Omental fat pad (tissue), 4 donors: ENCODE data around the gene RBM19. TPM values are rescaled to one million over a fixed set of nuclear protein-coding genes. Genes with fewer than 3 reads are reported as not detected.
"Not testable (repeated sequence)": the region's sequence is repeated elsewhere in the genome, so short reads cannot be mapped to it uniquely, and the experiment has no call there.

Experiments used
- ATAC-seq: fragments of 150-250 bp; one replicate; pipeline ENCODE4 v1.9.1; 2016; ENCODE audit warnings: mild to moderate bottlenecking, moderate library complexity; ENCODE audit not compliant: low FRiP score
- DNase-seq: peaks from one replicate; pipeline ENCODE4 v3.0.0-alpha.2; 2019; ENCODE audit warnings: low spot score
- total RNA-seq, 4 donors: library from RNA; depleted of rRNA; stranded (reverse); fragments of >200 nt; gene quantifications; one replicate each; pipeline ENCODE4 v1.1.0, GENCODE V29; 2016
- TF ChIP-seq, protein P1 (sequence below), 3 donors: fragments of 450-650 bp; IDR thresholded peaks; one replicate each; pipeline ENCODE4 v1.5.1; 2016 to 2017; ENCODE audit warnings: antibody characterized with exemption in 3 of 3, mild to moderate bottlenecking in 3 of 3, moderate library complexity in 2 of 3

RBM19 gene
- total RNA-seq, 4 donors from 2014 or later: 24.3 to 41.6 (median 28.7) TPM

DNA sequence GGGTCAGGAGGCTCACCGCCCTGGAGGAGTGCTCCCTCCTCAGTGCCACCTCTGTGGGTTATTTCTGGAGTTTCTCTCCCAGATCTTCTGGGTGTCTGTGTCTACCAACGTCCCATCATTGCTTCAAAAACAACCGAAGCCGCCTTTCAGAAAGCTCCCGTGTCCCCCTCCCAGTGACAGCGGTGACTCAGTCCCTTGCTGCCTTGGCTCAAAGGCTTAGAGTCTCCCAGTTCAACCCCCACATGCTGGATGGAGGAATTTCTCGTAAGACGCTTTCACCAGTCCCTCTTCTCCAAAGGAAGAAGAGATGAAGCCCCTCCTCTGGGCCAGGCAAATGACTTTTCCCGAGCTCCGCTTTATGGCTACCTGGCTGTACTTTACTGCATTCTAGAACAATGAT, 146.6 kb downstream of the RBM19 start:
- no peak for ATAC-seq
- TF ChIP-seq, protein P1, sequence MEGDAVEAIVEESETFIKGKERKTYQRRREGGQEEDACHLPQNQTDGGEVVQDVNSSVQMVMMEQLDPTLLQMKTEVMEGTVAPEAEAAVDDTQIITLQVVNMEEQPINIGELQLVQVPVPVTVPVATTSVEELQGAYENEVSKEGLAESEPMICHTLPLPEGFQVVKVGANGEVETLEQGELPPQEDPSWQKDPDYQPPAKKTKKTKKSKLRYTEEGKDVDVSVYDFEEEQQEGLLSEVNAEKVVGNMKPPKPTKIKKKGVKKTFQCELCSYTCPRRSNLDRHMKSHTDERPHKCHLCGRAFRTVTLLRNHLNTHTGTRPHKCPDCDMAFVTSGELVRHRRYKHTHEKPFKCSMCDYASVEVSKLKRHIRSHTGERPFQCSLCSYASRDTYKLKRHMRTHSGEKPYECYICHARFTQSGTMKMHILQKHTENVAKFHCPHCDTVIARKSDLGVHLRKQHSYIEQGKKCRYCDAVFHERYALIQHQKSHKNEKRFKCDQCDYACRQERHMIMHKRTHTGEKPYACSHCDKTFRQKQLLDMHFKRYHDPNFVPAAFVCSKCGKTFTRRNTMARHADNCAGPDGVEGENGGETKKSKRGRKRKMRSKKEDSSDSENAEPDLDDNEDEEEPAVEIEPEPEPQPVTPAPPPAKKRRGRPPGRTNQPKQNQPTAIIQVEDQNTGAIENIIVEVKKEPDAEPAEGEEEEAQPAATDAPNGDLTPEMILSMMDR (IDR thresholded peaks at IDR 0.05): no peak
- DNase-seq: no peak

DNA sequence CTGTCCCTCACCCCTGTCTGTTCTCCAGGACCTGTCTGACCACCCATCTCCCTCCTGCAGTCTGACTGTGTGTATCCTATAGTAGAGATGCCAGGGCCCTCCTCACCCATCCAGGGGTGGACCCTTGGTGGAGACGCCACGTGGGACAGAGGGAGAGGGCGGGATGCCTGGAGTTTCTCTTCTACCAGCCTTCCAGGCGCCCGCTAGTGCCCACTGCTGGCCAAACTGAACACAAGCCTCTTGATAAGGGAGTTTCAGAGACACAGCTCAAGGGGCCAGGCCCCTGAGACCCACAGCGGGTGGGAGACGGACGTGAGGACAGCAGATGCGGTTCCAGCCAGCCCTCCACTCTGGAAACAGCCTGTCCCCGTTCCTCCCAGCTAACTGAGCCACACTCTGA, 147.3 kb downstream of the RBM19 start:
- TF ChIP-seq, protein P1 (IDR thresholded peaks at IDR 0.05): no peak
- ATAC-seq: no peak
- DNase-seq: no peak

DNA sequence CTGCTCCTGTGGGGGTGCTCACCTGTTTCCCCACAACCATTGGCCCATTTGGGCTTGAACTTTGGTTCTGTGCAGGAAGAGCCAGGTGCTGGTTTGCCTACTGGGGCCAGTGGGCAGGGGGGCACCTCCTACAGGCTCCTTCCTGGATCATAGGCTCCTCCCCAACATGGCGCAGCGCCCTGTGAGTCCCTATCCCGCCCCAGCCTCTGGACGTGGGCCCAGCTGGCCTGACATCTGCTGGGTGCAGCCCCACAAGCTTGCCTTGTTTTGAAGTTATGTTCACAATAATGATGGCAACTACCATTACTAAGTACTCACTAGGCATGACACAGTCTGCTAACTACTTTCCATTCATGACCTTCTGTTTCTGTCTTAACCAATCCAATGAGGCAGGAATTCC, 147.8 kb downstream of the RBM19 start:
- no peak for DNase-seq
- TF ChIP-seq, protein P1 (IDR thresholded peaks at IDR 0.05): no peak
- ATAC-seq: no peak

DNA sequence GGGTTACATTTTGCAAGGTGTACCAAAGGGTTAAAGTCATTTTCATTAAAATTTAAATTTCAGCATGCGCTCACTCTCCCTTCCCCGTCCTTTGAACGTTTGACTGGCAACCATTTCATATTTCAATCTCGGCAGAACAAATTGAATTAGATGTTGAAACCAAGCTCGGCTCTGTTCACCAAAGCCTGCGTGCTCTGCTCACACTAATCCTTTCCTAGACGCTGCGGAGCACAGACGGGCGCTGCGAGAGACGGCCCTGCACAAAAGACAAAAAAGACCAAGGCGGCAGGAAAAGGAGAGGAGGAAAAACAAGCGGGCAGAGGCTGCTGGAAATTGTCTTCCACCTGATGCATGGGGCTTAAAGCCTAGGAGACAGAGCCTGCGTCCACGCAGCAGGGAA, 149.3 kb downstream of the RBM19 start:
- DNase-seq: no peak
- TF ChIP-seq, protein P1 (IDR thresholded peaks at IDR 0.05): no peak
- no peak for ATAC-seq

DNA sequence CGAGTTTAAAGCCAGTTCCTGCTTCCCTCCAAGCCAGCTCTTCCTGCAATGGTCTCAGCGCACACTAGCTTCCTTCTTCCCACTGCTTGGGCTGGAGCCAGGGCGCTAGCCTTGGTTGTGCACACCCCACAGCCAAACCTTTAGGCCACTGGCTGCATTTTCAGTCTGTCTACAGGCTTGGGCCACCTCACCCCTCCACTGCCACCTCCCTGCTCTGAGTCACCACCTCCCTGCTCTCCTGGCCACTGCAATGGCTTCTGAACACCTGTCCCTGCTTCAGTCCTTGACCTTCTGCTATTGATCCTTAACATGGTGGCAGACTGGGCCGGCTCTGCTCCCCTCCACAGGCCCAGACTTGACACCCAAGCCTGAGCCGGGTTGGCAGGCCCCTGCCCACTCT, 151.1 kb downstream of the RBM19 start:
- ATAC-seq (no peak), DNase-seq (no peak)
- TF ChIP-seq, protein P1 (IDR thresholded peaks at IDR 0.05): no peak

DNA sequence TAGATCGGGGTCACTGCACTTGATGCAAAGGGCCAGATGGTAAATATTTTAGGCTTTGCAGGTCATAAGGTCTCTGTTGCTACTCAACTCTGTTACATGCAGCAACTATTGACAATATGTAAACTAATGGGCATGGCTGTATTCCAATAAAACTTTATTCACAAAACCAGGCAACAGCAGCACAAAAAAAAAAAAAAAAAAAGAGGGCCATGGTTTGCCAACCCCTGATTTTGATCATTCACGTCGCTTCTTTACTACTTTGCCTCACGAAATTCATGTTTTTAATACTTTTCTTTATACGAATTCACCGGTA, 152.9 kb downstream of the RBM19 start:
- ATAC-seq (no peak), DNase-seq (no peak)
- TF ChIP-seq, protein P1 (IDR thresholded peaks at IDR 0.05): no peak

DNA sequence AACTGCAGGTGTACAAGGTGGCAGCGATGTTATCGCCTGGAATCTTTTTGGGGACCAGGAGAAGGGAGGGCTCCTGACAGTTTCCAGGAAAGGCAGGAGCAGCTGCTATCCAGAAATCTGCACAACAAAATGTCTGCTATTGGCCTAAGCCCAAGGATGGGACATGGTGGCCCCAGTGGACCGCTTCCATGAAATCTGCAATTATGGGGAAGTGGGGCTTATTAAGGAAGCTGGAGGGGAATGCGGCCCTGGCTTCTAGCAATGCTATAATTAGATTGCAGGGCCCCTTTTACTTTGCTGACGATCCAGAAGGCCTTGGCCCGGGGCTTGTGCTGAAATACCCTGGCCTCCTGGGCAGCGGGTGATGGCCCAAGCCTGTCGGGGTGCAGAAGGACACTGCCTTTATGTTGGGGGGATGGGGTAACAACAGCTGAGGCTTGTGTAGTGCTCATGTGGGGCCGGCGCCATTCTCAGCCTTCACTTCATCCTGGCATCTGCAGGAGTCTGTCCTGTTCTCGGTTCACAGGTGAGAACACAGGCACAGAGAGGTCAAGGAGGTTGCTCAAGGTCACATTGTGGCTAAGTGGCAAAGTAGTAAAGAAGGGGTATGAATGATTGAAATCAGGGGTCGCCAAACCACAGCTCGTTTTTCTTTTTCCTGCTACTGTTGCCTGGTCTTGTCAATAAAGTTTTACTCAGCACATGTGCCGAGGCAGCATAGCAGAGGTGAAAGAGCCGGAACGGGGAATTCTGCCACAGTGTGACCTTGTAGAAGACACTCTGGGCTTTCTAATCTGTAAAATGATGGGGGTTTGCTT, 153.5 kb downstream of the RBM19 start:
- ATAC-seq (no peak), DNase-seq (no peak)
- TF ChIP-seq, protein P1 (IDR thresholded peaks at IDR 0.05): no peak

DNA sequence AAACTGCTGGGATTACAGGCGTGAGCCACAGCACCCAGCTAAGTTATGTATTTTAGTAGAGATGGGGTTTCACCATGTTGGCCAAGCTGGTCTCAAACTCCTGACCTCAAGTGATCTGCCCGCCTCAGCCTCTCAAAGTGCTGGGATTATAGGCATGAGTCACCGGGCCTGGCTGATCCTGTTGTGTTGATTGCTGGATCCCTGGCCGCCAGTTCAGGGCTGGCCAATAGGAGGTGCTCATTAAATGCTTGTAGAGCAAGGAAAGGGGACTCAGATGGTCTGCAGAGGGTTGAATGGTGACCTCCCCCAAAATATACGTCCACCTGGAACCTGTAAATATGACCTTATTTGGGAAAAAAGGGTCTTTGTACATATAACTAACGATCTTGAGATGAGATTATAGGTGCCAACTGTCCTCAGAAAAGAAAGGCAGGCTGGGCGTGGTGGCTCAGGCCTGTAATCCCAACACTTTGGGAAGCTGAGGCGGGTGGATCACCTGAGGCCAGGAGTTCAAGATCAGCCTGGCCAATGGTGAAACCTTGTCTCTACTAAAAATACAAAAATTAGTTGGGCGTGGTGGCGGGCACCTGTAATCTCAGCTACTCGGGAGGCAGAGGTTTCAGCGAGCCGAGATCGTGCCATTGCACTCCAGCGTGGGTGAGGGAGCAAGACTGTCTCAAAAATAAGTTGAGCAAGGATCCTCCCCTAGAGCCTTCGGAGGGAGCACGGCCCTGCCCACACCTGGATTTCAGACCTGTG, 156.5 kb downstream of the RBM19 start:
- ATAC-seq, DNase-seq: not testable (repeated sequence)
